Liver (tissue), 9 donors: ENCODE measurements around the gene TM9SF2. TPM values are rescaled to one million over a fixed set of nuclear protein-coding genes. Genes with fewer than 3 reads are reported as not detected.

Experiments used
- DNase-seq: peaks from one replicate; pipeline ENCODE4 v3.0.0-alpha.2; 2017; ENCODE audit warnings: low spot score
- H3K27ac ChIP-seq, 2 donors: one replicate each; pipeline ENCODE4 v1.7.0; 2013; ENCODE audit warnings: inconsistent platforms in 2 of 2, low read length in 2 of 2, control low read depth in 1 of 2, low read depth in 1 of 2, mild to moderate bottlenecking in 1 of 2
- H3K27me3 ChIP-seq, 4 donors: one replicate each; pipeline versions ENCODE4 v1.6.1 to v1.7.0; 2013; ENCODE audit warnings: low read length in 3 of 4, inconsistent platforms in 1 of 4, mild to moderate bottlenecking in 1 of 4, moderate library complexity in 1 of 4; ENCODE audit not compliant: control insufficient read depth in 4 of 4, insufficient read depth in 4 of 4
- H3K36me3 ChIP-seq, 4 donors: one replicate each; pipeline versions ENCODE4 v1.6.1 to v1.7.0; 2013; ENCODE audit warnings: low read length in 3 of 4, mild to moderate bottlenecking in 3 of 4, low read depth in 1 of 4, moderate library complexity in 1 of 4; ENCODE audit not compliant: control insufficient read depth in 4 of 4, insufficient read depth in 3 of 4
- H3K4me1 ChIP-seq, 4 donors: one replicate each; pipeline versions ENCODE4 v1.6.1 to v1.7.0; 2013; ENCODE audit warnings: low read length in 3 of 4, mild to moderate bottlenecking in 3 of 4, moderate library complexity in 1 of 4; ENCODE audit not compliant: control insufficient read depth in 4 of 4, insufficient read depth in 4 of 4
- H3K4me3 ChIP-seq, 3 donors: one replicate each; pipeline versions ENCODE4 v1.6.1 to v1.7.0; 2013; ENCODE audit warnings: low read length in 3 of 3, control low read depth in 1 of 3, low read depth in 1 of 3, mild to moderate bottlenecking in 1 of 3
- H3K9ac ChIP-seq, 2 donors: one replicate each; pipeline ENCODE4 v1.7.0; 2013; ENCODE audit warnings: low read length in 2 of 2, mild to moderate bottlenecking in 2 of 2, moderate library complexity in 2 of 2, control low read depth in 1 of 2, low read depth in 1 of 2
- H3K9me3 ChIP-seq, 4 donors: one replicate each; pipeline versions ENCODE4 v1.6.1 to v1.7.0; 2013; ENCODE audit warnings: low read length in 3 of 4; ENCODE audit not compliant: control insufficient read depth in 4 of 4
- EGR1 ChIP-seq, 2 donors: IDR thresholded peaks; 2 replicates each; pipeline ENCODE4 v1.6.1; 2016 to 2018; ENCODE audit warnings: antibody characterized with exemption in 2 of 2, low read depth in 2 of 2
- FOXA1 ChIP-seq: IDR thresholded peaks from 2 replicates; pipeline ENCODE4 v1.6.1; 2016; ENCODE audit warnings: antibody characterized with exemption
- FOXA2 ChIP-seq: IDR thresholded peaks from 2 replicates; pipeline ENCODE4 v1.6.1; 2016; ENCODE audit warnings: antibody characterized with exemption
- GABPA ChIP-seq, 2 donors: IDR thresholded peaks in 1 of 2; conservative IDR thresholded peaks in 1 of 2; 2 replicates each; pipeline ENCODE4 v1.6.1; 2016; ENCODE audit warnings: antibody characterized with exemption in 2 of 2, mild to moderate bottlenecking in 1 of 2, moderate library complexity in 1 of 2
- HNF4A ChIP-seq, 2 donors: conservative IDR thresholded peaks; 2 replicates each; pipeline ENCODE4 v1.6.1; 2016; ENCODE audit warnings: antibody characterized with exemption in 2 of 2, mild to moderate bottlenecking in 2 of 2
- HNF4G ChIP-seq: IDR thresholded peaks from 2 replicates; pipeline ENCODE4 v1.6.1; 2016; ENCODE audit warnings: antibody characterized with exemption
- JUND ChIP-seq, 2 donors: IDR thresholded peaks; 2 replicates each; pipeline ENCODE4 v1.6.1; 2016; ENCODE audit warnings: antibody characterized with exemption in 2 of 2
- NR2F2 ChIP-seq: IDR thresholded peaks from 2 replicates; pipeline ENCODE4 v1.6.1; 2016; ENCODE audit warnings: antibody characterized with exemption
- RAD21 ChIP-seq, 2 donors: IDR thresholded peaks; 2 replicates each; pipeline ENCODE4 v1.6.1; 2016; ENCODE audit warnings: antibody characterized with exemption in 2 of 2, mild to moderate bottlenecking in 2 of 2
- RXRA ChIP-seq, 2 donors: IDR thresholded peaks; 2 replicates each; pipeline ENCODE4 v1.6.1; 2017 to 2018; ENCODE audit warnings: antibody characterized with exemption in 2 of 2, mild to moderate bottlenecking in 1 of 2
- SP1 ChIP-seq: IDR thresholded peaks from 2 replicates; pipeline ENCODE4 v1.6.1; 2018; ENCODE audit warnings: antibody characterized with exemption, mild to moderate bottlenecking
- TAF1 ChIP-seq: conservative IDR thresholded peaks from 2 replicates; pipeline ENCODE4 v1.6.1; 2016; ENCODE audit warnings: antibody characterized with exemption, mild to moderate bottlenecking
- YY1 ChIP-seq: IDR thresholded peaks from 2 replicates; pipeline ENCODE4 v1.6.1; 2016; ENCODE audit warnings: antibody characterized with exemption, mild to moderate bottlenecking
- WGBS: extraction: QIAGEN DNeasy Blood & Tissue Kit; methylation state at CpG from one replicate; pipeline ENCODE4 v1.1.7; 2013; 5-methylcytosine and 5-hydroxymethylcytosine counted together
- polyA plus RNA-seq, 2 donors: library from polyadenylated mRNA; stranded (reverse) in 1 of 2; unstranded in 1 of 2; fragments of 200-250 nt in 1 of 2; fragments of >200 nt in 1 of 2; fragmentation: Nextera tagmentation in 1 of 2; extraction: Ambion mirVana in 1 of 2; gene quantifications; one replicate each; pipeline versions ENCODE4 v1.2.1 to v1.2.3, GENCODE V29; 2013 to 2015
- total RNA-seq, 2 donors: library from RNA; depleted of rRNA; stranded (reverse); fragments of >200 nt; gene quantifications; one replicate each; pipeline ENCODE4 v1.2.3, GENCODE V29; 2014
- TF ChIP-seq, protein P1 (sequence below): fragments of 150-350 bp; IDR thresholded peaks from 2 replicates; pipeline ENCODE4 v1.5.1; 2017; ENCODE audit warnings: improper control_type of control experiment, low read depth, low read length; ENCODE audit not compliant: missing input control
- TF ChIP-seq, protein P2 (sequence below): IDR thresholded peaks from 2 replicates; pipeline ENCODE4 v1.6.1; 2016; ENCODE audit warnings: antibody characterized with exemption, mild to moderate bottlenecking
- TF ChIP-seq, protein P3 (sequence below): IDR thresholded peaks from 2 replicates; pipeline ENCODE4 v1.6.1; 2016; ENCODE audit warnings: antibody characterized with exemption
- TF ChIP-seq, protein P4 (sequence below): IDR thresholded peaks from 2 replicates; pipeline ENCODE4 v1.6.1; 2016; ENCODE audit warnings: antibody characterized with exemption
- TF ChIP-seq, protein P5 (sequence below): IDR thresholded peaks from 2 replicates; pipeline ENCODE4 v1.6.1; 2016; ENCODE audit warnings: antibody characterized with exemption
- donor health status: healthy.
- donor health status: healthy.
- donor health status: healthy.
- donor health status: healthy.
- donor health status: healthy.

Gene TM9SF2
- total and polyA plus RNA-seq, 4 donors: 70.2 to 112 (median 99.0) TPM

DNA sequence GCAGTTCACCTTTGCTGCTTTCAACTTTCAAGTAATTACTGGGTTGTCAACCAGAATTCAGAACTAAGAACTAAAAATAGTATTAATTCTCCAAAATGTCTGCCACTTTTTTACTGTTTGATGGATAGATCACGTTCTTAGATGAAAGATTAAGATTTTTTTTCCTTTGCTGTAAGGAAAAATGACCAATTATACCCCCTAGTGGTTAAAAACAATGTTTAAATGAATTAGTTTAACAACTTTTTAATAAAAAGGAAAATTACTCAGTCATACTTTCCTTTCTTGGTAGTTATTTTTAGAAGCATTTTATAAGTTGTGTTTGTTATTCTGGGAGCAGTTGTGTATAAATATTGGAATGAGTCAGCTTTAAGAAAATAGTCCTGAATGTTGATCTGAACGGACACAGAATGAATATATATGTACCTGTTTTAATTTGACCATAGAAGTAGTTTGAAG, 4.6 kb downstream of the TM9SF2 start:
- TF ChIP-seq, protein P1, sequence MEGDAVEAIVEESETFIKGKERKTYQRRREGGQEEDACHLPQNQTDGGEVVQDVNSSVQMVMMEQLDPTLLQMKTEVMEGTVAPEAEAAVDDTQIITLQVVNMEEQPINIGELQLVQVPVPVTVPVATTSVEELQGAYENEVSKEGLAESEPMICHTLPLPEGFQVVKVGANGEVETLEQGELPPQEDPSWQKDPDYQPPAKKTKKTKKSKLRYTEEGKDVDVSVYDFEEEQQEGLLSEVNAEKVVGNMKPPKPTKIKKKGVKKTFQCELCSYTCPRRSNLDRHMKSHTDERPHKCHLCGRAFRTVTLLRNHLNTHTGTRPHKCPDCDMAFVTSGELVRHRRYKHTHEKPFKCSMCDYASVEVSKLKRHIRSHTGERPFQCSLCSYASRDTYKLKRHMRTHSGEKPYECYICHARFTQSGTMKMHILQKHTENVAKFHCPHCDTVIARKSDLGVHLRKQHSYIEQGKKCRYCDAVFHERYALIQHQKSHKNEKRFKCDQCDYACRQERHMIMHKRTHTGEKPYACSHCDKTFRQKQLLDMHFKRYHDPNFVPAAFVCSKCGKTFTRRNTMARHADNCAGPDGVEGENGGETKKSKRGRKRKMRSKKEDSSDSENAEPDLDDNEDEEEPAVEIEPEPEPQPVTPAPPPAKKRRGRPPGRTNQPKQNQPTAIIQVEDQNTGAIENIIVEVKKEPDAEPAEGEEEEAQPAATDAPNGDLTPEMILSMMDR: peak; percentile 16
- TF ChIP-seq FOXA2 (no peak), RAD21 (IDR thresholded peaks at IDR 0.05) (peak in 1 of 2 donors; percentile 47)
- Histone ChIP-seq H3K27ac (no peak overlapping the region), H3K27me3 (no peaks in the 10 kb centered on the region), H3K9ac (peak overlapping the region; percentile 33 to 49), H3K9me3 (no peaks in the 10 kb centered on the region), H3K36me3 (no peaks in the 10 kb centered on the region), H3K4me1 (peaks cover 5 to 46% (median 40%) of the 10 kb centered on the region in 4 donors), H3K4me3 (no peak overlapping the region)
- DNase-seq: no peak
- WGBS: 21% methylated on average over 2 of the region's 2 CpGs

DNA sequence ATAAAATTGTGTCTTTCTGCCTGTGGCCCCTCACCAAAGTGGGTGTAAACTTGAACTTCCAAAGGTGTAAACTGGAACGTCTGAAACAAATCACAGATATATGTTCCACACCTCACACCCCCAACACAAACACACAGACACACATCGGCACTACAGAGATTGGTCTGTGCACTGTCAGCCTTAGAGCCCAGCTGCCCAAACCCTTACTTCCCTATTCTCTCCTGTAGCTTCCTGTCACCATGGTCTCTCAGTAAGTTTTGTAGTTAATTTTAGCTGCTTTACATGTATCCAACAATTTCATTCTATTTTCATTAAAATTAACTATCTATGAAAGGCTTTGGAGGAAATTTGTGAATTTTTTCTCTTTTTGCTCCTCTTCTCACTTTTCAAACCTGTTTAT, 5.4 kb downstream of the TM9SF2 start:
- 16% methylated on average over 2 of the region's 2 CpGs for WGBS
- no peaks in the 10 kb centered on the region for H3K27me3 ChIP-seq
- H3K4me1 ChIP-seq: peaks cover 5 to 44% (median 40%) of the 10 kb centered on the region in 4 donors
- H3K27ac ChIP-seq: peak overlapping the region; percentile 19 to 55
- DNase-seq: no peak
- no peak for TF ChIP-seq HNF4A (conservative IDR thresholded peaks at IDR 0.05)
- TF ChIP-seq SP1: no peak
- TF ChIP-seq HNF4G: no peak
- TF ChIP-seq, protein P2, sequence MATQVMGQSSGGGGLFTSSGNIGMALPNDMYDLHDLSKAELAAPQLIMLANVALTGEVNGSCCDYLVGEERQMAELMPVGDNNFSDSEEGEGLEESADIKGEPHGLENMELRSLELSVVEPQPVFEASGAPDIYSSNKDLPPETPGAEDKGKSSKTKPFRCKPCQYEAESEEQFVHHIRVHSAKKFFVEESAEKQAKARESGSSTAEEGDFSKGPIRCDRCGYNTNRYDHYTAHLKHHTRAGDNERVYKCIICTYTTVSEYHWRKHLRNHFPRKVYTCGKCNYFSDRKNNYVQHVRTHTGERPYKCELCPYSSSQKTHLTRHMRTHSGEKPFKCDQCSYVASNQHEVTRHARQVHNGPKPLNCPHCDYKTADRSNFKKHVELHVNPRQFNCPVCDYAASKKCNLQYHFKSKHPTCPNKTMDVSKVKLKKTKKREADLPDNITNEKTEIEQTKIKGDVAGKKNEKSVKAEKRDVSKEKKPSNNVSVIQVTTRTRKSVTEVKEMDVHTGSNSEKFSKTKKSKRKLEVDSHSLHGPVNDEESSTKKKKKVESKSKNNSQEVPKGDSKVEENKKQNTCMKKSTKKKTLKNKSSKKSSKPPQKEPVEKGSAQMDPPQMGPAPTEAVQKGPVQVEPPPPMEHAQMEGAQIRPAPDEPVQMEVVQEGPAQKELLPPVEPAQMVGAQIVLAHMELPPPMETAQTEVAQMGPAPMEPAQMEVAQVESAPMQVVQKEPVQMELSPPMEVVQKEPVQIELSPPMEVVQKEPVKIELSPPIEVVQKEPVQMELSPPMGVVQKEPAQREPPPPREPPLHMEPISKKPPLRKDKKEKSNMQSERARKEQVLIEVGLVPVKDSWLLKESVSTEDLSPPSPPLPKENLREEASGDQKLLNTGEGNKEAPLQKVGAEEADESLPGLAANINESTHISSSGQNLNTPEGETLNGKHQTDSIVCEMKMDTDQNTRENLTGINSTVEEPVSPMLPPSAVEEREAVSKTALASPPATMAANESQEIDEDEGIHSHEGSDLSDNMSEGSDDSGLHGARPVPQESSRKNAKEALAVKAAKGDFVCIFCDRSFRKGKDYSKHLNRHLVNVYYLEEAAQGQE: no peak
- TF ChIP-seq, protein P3, sequence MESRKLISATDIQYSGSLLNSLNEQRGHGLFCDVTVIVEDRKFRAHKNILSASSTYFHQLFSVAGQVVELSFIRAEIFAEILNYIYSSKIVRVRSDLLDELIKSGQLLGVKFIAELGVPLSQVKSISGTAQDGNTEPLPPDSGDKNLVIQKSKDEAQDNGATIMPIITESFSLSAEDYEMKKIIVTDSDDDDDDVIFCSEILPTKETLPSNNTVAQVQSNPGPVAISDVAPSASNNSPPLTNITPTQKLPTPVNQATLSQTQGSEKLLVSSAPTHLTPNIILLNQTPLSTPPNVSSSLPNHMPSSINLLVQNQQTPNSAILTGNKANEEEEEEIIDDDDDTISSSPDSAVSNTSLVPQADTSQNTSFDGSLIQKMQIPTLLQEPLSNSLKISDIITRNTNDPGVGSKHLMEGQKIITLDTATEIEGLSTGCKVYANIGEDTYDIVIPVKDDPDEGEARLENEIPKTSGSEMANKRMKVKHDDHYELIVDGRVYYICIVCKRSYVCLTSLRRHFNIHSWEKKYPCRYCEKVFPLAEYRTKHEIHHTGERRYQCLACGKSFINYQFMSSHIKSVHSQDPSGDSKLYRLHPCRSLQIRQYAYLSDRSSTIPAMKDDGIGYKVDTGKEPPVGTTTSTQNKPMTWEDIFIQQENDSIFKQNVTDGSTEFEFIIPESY: no peak
- TF ChIP-seq RXRA (IDR thresholded peaks at IDR 0.05): no peak
- no peak for TF ChIP-seq RAD21 (IDR thresholded peaks at IDR 0.05)
- TF ChIP-seq TAF1: no peak
- TF ChIP-seq FOXA1: no peak
- TF ChIP-seq, protein P4, sequence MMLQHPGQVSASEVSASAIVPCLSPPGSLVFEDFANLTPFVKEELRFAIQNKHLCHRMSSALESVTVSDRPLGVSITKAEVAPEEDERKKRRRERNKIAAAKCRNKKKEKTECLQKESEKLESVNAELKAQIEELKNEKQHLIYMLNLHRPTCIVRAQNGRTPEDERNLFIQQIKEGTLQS: no peak
- no peak for TF ChIP-seq EGR1 (IDR thresholded peaks at IDR 0.05; ENCODE audit: low read depth in 2 of 2)
- no peak for TF ChIP-seq GABPA (IDR thresholded peaks at IDR 0.05 in 1 of 2, conservative IDR thresholded peaks at IDR 0.05 in 1 of 2)
- no peak for TF ChIP-seq NR2F2
- TF ChIP-seq, protein P5, sequence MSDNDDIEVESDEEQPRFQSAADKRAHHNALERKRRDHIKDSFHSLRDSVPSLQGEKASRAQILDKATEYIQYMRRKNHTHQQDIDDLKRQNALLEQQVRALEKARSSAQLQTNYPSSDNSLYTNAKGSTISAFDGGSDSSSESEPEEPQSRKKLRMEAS: no peak
- TF ChIP-seq JUND (IDR thresholded peaks at IDR 0.05): no peak
- TF ChIP-seq, protein P1: no peak
- no peak for TF ChIP-seq FOXA2
- TF ChIP-seq YY1: no peak
- H3K36me3 ChIP-seq: no peaks in the 10 kb centered on the region
- H3K9ac ChIP-seq: peak overlapping the region in 1 of 2 donors; percentile 5
- no peak overlapping the region for H3K4me3 ChIP-seq
- no peaks in the 10 kb centered on the region for H3K9me3 ChIP-seq
